GM21360 (cell line): Measurements from ENCODE around the gene NUDT8.
"Not testable (repeated sequence)": the region's sequence is repeated elsewhere in the genome, so short reads cannot be mapped to it uniquely, and the experiment has no call there.

Experiments used
- ATAC-seq: cut with Tn5 transposase; IDR thresholded peaks from one replicate; pipeline ENCODE4 v1.9.1; 2021; ENCODE audit warnings: mild to moderate bottlenecking, moderate library complexity; ENCODE audit not compliant: unreplicated experiment

Gene NUDT8

DNA sequence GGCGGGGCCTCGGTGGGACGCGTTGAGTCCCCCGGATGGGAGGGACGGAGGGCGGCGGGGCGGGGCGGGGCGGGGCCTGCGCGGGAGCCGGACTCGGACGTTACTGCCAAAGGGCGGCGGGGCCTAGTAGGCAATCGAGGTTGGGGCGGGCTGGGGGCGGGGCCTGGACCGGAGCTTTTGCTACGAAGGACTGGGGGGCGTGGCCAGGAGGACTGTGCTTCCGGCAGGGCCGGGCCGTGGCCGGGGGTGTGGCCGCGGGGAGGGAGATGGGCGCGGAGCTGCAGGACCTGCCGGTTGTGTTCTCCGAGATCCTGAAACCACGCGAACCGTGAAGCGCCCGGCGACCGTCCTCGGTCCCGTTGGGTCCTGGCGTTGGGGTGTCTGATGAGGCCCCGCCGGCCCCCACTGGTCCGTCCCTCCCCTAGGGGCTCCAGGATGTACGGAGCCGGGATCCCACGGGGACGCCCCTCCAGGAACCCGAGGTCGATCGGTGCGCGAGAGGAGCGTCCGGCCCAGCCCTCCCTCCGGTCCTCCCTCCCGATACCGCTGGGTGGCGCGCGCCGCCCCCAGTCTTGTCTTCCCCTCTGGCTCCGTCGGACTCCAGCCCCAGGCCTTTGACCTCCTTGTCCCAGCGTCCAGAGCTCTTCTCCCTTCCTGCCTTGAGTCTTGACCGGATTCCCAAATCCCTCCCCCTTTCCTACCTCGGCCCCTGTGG, 648 bp upstream of the NUDT8 start:
- ATAC-seq, result peak; percentile 51

DNA sequence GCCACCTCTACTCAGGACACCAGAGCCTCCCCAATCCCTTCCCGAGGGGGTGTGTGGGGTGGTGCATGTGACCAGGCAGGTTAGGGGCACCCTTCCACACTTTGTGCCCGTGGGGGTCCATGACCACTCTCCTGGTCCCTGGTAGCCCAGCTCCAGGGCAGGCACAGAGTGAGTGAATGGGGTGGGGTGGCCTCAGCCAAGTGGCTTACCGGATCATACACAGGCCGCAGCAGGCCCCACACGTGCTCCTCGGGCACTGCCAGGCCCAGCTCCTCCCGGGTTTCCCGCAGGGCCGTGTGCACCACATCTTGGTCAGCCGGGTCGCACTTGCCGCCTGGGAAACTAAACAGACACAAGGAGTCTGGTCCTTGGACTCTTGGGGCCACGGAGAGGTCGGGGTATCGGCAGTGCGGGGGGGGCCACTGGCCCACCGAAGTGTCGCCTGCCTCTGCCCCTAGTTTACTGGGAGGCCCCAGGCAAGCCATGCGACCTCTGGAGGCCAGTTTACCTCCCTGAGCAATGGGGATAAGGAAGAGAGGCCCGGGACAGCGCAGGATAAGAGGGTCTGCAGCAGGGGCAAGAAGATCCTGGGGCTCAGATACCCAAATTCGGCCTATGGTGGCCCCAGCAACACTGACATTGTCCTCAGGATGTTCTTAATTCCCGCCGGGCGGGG, 889 bp downstream of the NUDT8 start:
- no peak for ATAC-seq

DNA sequence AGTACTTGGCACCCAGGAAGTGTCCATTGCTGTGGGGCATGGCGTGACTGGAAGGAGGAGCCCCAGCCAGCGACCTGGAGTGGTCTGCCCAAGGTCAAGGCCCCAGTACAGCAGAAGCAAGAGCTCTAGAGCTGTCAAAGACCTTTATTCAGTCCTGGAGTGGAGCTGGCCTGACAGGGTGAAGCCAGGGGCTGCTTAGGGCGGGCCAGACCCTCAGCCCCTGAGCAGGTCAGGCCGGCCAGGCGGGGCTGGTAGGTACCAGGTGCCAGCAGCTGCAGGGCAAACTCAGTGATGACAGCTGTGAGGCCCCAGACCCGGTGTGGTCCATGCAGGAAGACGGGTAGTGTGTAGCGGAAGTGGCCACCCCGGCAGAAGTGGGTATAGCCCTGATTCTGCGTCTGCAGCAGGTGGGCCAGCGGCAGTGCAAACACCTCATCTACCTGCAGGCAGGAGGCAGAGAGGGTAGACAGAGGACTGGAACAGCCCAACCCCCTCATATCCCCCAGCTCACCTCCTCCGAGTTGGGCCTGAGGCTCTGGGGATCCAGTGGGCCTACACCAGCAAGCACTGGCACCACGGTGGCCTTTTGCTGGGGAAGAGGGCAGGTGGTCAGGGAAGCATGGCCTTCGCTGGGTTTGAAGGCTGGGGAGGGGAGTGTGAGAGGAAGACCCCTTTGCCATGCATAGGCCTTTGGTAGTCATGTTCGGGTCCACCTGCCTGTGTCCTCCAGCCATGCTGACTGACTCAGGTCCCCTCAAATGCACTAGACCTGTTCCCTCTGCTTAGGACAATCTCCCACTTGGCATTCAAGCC, 1.7 kb downstream of the NUDT8 start:
- no peak for ATAC-seq

DNA sequence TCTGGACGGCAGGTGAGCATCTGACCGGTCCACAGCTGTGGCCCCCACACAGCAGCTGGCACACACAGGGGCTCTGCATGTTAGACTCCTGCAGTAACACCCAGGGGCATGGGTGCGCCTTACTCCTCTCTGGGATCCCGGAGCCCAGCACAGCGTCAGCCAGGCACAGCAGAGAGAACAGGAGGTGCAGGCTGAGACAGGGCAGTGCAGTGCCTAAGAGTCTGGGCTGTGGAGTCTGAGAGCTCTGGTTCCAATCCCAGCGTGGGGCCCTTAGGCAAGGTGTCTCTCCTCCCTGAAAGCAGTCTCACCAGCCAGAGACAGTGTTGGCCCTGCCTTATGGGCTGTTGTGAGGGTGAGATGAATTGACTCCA, 2.3 kb downstream of the NUDT8 start:
- ATAC-seq, result no peak

DNA sequence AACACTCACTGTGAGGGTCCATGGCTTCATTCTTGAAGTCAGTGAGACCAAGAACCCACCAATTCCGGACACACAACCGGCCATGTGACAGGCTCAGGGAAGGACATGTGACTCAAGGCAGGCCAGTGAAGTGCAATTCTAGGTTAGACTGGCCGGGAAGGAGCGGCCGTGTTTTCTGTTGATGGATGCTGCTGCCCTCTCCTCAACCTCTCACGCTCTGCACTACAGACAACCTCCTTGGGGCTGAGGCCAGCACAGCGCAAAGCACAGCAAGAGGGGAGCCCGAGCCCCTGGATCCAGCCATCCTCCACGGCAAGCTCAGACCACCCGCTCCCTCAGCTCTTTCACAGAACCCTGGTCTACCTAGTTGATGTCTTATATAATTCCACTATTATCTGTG, 2.8 kb downstream of the NUDT8 start:
- no peak for ATAC-seq

DNA sequence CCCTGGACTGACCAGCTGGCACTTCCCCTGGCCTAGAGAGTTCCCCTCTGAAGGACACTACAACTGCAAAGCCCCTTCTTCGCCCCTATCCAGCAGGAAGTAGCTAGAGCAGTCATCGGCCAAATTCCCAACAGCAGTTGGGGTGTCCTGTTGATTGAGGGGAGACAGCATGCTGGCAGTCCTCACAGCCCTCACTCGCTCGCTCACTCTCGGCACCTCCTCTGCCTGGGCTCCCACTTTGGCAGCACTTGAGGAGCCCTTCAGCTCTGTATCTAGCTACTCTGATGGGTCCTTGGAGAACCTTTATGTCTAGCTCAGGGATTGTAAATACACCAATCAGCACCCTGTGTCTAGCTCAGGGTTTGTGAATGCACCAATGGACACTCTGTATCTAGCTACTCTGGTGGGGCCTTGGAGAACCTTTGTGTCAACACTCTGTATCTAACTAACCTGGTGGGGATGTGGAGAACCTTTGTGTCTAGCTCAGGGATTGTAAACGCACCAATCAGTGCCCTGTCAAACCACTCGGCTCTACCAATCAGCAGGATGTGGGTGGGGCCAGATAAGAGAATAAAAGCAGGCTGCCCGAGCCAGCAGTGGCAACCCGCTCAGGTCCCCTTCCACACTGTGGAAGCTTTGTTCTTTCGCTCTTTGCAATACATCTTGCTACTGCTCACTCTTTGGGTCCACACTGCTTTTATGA, 3.5 kb downstream of the NUDT8 start:
- ATAC-seq, result not testable (repeated sequence)

DNA sequence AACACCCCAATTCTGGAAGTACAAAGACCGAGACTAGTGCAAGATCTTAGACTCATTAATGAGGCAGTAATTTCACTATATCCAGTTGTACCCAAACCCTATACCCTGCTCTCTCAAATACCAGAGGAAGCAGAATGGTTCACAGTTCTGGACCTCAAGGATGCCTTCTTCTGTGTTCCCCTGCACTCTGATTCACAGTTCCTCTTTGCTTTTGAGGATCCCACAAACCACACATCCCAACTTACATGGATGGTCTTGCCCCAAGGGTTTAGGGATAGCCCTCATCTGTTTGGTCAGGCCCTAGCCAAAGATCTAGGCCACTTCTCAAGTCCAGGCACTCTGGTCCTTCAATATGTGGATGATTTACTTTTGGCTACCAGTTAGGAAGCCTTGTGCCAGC, 5.9 kb downstream of the NUDT8 start:
- not testable (repeated sequence) for ATAC-seq

DNA sequence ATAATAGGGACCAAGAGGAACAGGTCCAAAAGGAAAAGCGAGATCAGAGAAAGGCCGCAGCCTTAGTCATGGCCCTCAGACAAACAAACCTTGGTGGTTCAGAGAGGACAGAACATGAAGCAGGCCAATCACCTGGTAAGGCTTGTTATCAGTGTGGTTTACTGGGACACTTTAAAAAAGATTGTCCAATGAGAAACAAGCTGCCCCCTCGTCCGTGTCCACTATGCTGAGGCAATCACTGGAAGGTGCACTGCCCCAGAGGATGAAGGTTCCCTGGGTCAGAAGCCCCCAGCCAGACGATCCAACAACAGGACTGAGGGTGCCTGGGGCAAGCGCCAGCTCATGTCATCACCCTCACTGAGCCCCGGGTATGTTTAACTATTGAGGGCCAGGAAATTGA, 6.8 kb downstream of the NUDT8 start:
- not testable (repeated sequence) for ATAC-seq

DNA sequence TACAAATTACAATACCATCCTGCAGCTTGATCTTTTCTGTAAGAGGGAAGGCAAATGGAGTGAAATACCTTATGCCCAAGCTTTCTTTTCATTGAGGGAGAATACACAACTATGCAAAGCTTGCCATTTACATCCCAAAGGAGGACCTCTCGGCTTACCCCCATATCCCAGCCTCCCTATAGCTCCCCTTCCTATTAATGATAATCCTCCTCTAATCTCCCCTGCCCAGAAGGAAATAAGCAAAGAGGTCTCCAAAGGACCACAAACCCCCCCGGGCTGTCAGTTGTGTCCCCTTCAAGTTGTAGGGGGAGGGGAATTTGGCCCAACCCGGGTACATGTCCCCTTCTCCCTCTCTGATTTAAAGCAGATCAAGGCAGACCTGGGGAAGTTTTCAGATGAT, 7.8 kb downstream of the NUDT8 start:
- not testable (repeated sequence) for ATAC-seq

DNA sequence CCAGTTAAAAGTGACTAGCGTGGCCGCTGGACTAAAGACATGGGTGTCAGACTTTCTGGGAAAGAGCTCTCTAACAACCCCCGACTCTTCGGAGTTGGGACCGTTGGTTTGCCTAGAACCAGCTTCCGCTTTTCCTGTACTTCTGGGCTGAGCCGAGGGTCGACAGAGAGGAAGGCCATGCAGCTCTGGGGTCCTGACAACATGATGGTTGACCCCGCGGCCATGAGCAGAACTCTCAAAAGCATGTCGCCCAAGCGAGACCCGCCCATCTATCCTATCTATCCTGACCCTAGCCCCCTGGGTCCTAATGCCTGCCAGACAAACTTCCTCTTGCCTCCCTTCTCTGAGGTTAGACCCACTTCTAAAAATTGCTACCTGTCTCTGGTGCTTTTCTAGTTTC, 9.1 kb downstream of the NUDT8 start:
- ATAC-seq, result not testable (repeated sequence)

DNA sequence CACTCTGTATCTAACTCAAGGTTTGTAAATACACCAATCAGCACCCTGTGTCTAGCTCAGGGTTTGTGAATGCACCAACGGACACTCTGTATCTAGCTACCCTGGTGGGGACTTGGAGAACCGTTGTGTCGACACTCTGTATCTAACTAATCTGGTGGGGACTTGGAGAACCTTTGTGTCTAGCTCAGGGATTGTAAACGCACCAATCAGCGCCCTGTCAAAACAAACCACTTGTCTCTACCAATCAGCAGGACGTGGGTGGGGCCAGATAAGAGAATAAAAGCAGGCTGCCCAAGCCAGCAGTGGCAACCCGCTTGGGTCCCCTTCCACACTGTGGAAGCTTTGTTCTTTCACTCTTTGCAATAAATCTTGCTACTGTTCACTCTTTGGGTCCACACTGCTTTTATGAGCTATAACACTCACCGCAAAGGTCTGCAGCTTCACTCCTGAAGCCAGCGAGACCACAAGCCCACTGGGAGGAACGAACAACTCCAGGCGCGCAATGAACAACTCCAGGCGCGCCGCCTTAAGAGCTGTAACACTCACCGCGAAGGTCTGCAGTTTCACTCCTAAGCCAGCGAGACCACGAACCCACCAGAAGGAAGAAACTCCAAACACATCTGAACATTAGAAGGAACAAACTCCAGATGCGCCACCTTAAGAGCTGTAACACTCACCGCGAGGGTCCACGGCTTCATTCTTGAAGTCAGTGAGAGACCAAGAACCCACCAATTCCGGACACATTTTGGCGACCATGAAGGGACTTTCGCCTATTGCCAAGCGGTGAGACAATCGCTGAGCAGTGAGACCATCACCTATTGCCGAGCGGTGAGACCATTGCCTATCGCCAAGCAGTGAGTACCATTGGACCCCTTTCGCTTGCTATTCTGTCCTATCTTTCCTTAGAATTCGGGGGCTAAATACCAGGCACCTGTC, 9.8 kb downstream of the NUDT8 start:
- ATAC-seq, result not testable (repeated sequence)

DNA sequence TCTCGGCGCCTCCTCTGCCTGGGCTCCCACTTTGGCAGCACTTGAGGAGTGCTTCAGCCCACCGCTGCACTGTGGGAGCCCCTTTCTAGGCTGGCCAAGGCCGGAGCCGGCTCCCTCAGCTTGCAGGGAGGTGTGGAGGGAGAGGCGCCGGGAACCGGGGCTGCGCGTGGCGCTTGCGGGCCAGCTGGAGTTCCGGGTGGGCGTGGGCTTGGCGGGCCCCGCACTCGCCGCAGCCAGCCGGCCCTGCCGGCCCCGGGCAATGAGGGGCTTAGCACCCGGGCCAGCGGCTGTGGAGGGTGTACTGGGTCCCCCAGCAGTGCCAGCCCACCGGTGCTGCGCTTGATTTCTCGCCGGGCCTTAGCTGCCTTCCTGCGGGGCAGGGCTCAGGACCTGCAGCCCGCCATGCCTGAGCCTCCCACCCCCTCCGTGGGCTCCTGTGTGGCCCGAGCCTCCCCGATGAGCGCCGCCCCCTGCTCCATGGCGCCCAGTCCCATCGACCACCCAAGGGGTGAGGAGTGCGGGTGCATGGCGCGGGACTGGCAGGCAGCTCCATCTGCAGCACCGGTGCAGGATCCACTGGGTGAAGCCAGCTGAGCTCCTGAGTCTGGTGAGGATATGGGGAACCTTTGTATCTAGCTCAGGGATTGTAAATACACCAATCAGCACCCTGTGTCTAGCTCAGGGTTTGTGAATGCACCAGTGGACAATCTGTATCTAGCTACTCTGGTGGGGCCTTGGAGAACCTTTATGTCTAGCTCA, 10.7 kb downstream of the NUDT8 start:
- not testable (repeated sequence) for ATAC-seq

DNA sequence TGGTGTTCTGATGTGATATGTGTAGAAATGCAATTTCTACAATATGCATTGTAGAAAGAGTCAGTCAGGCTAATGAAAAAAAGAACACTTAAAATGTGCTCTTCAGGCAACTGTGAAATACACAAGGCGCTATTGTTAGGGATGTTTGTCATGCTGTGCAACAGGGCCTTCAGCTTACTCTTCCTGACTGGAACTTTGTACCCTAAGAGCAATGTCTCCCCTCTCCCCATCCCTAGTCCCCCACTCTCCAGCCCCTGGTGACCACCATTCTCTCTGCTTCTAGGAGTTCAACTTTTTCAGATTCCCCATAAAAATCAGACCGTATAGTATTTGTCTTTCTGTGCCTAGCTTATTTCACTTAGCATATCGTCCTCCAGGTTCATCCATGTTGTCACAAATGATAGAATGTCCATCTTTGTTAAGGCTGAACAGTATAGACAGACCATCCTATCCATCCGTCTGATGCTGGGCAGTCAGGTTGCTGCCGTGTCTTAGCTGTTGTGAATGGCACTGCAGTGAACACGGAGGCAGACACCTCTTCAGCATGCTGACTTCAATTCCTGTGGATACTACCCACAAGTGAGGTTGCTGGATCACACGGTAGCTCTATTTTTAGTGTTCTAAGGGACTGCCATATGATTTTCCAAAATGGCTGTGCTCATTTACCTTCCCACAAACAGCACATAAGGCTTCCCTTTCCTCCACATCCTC, 12.3 kb downstream of the NUDT8 start:
- ATAC-seq, result no peak

DNA sequence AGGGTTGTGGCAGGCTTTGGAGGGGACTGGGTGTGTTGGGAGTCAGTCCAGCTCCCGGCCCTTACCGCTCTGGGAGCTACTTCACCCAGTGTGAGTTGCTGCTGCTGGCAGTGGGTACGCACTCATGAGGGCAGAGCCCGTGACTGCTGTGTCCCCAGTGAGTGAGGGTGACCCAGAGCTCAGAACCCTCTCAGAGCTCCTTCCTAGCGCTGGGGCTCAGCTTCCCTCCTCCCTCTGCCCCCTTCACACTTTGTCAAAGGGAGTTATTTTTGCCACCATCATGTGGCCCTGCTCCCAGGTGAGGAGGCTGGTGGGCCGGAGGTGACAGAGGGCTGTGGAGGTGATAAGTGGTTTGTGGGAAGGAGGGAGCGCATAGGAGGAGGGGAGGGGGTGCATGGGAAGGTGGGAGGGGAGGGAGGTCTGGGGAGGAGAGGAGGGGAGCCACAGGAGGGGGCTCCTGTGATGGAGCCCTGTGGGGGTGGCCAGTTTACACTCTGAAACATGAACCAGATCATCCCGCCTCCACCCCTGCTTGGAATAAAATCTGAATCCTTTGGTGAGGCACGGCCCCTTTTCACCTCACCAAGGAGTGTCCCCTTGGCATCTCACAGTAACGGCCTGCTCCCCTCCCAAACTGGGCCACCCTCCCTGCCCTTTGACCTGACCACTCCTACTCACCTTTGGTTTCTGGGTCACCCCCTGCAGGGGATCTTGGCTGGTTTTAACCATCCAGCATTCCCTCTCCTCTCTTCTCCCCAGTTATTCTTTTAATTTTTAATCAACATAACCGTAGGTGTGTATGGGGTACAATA, 13.1 kb downstream of the NUDT8 start:
- no peak for ATAC-seq

DNA sequence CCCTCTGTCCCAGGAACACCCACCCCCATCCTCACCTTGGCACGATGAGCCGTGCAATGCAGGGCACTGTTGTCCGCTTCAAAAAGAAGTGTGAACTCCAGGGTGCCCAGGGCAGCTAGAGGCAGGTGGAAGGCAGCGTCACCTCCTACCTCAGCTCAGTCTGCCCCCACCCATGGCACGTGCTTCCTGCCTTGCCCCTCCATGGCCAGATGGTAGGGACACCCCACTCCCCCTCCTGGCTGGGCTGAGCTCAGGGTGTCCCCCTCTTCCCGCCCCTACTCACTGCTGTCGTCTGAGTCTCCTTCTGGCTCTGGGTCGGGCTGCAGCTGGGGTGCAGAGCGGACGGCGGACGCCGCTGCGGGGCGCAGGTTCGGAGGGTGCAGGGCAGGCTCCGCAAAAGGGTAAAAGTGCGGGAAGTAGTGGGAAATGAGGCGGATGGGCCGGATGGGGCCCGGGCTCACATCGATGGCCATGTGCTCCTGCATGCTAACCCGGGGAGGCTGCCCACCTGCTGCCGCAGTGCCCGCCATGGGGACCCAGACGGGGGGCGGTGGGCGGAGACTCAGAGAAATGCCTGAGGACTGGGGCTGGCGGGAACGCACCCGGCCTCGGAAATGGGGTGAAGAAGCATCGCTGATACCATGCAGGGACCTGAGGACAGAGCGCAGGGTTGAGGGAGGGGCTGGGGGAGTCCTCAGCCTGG, 13.9 kb downstream of the NUDT8 start:
- ATAC-seq, result no peak

DNA sequence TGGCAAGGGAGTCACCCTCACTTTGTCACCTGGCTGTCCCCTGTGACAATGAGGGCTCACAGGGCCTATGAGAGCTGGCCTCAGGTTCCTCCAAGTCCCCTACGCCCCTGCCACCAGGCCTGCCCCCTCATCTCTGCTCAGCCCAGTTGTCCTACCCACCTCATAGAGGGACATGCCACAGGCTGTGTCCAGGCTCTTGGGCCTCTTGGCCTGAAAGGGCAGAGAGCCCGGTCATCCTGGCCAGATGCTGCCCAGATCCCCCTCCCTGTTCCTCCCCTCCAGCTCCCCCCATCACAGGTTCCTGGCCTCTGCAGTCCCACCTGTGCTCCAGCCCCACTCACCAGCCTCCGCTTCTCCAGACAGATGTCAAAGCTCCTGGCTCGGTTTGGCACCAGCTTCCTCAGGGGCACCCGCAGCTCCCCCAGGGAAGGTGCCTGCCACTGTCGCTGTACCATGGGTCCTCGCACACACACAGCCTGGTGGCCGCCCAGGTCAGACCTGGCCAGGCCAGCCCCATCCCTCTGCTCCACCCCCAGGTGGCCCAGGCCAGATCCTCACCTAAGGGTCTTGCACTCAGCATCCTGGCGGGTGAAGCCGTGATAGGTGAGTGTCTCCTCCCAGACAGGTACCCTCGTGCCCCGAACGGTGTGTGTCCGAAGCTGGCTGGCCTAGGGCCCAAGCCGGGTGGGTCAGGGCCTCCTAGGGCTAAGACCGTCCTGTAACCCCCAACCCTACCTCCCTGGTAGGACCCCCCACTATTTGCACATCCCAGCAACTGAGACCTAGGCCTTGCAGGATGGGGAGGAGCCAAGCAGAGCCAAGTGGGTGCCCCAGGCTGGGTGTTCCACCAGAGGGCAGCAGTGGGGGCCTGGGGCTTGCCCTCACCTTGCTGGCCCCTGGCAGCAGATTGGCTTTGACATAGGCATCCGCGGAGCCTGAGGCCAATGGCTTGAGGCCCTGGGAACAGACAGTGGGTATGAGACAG, 14.7 kb downstream of the NUDT8 start:
- ATAC-seq, result no peak
